ENCODE results near the gene CPAMD8.
"Not testable (repeated sequence)": the region's sequence is repeated elsewhere in the genome, so short reads cannot be mapped to it uniquely, and the experiment has no call there.

The CPAMD8 gene

DNA sequence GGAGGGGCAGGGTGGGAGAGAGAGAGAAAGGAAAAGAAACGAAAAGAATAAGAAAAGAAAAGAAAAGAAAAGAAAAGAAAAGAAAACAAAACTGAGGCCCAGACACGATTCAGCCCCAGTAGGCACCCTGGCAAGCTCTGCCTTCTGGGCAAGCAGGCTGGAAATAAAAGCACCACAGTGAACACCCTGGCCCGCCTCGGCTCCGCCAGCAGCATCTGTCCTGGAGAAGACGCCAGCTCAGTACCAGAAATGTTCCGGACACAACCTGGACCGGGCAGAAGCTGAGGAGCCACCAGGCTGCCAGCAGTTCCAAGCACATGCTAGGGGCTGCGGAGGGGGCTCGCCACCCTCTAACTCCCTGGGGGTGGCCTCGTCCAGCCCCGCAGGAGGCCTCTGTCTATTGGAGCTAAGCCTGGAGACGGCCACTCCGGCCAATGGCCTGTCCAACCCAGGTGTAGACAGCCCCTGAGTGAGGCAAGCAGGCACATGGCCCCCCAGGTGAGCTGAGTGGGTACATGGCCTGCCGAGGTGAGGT, 11.4 kb upstream of the CPAMD8 start:
- DNase-seq, result no peak

DNA sequence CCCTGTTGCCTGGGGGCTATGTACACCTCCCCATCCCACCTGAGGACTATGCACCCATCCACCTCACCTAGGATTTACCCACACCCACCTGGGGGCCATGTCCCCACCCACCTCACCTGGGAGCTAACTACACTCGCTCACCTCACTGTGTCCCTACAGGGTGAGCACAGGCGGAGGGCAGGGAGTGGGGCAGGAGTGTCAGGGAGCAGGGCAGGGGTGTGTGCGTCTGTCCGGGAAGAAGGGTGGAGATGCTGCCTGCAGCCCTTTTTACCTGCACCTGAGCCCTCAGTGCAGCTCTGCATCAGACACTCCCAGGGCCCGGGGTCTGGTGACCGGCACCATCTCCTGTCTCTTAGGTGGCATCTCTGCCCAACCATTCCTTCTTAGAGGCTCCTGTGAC, 10.6 kb upstream of the CPAMD8 start:
- DNase-seq, result no peak

- DNase-seq, result no peak
These were observed 10.0 kb upstream of the CPAMD8 start for GRCh38 chr19:17036640-17037039.

- DNase-seq, result no peak
These were observed 9.3 kb upstream of the CPAMD8 start for GRCh38 chr19:17035842-17036424.

DNA sequence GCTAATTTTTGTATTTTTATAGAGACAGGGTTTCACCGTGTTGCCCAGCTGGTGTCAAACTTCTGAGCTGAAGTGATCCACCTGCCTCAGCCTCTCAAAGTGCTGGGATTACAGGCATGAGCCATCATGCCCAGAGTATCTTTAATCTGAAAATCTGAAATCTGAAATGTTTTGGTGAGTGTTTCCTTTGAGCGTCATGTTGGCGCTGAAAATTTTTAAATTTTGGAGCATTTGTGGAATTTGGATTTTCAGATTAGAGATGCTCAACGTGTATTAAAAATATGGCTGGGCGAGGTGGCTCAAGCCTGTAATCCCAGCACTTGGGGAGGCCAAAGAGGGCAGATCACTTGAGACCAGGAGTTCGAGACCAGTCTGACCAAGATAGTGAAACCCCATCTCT, 5.1 kb upstream of the CPAMD8 start:
- DNase-seq, result no peak

GRCh38 chr19:17027535-17027975, 945 bp upstream of the CPAMD8 start:
- no peak for DNase-seq

DNA sequence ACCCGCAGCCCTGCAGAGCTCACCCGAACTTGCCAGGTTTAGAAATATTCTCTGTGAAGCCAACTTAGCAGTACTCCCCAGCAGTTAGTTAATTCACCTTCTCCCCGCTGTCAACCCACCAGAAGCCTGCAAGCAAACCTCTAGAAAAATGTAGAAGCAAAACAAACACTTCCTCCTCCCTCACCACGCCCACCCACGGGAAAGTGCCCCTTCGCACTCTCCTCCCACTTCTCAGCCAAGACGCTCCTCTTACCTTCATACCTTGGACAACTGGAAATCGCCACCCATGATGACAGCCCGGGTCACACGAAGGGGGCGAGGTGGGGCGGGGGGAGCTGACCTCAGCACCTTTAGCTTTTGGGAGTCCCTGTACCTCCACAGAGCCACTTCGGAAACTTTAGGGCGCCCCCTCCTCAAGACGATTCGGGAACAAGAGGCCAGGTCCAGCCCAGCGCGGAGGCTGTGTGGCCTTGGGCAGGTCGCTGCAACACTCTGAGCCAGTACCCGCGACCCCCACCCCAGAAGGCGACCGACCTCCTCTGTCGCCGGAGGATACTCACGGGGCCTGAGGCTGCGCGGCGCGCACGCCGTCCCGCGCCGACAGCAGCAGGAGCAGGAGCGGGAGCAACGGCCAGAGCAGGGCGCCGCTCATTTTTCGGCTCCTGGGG, 485 bp downstream of the CPAMD8 start:
- DNase-seq, result peak; percentile 4

GRCh38 chr19:17025361-17025760, 1.2 kb downstream of the CPAMD8 start:
- no peak for DNase-seq

DNA sequence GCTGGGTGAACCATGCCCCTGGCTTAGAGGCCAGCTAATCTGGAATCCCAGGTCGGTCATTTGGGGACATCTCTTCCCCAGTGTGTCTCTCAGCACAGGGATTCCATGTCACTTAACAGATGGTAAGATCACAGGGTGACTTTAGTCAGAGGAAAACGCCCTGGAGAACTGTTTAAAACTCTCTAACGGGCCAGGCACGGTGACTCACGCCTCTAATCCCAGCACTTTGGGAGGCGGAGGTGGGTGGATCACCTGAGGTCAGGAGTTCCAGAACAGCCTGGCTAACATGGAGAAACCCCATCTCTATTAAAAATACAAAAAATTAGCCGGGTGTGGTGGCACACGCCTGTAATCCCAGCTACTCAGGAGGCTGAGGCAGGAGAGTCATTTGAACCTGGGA, 1.7 kb downstream of the CPAMD8 start:
- not testable (repeated sequence) for DNase-seq

DNA sequence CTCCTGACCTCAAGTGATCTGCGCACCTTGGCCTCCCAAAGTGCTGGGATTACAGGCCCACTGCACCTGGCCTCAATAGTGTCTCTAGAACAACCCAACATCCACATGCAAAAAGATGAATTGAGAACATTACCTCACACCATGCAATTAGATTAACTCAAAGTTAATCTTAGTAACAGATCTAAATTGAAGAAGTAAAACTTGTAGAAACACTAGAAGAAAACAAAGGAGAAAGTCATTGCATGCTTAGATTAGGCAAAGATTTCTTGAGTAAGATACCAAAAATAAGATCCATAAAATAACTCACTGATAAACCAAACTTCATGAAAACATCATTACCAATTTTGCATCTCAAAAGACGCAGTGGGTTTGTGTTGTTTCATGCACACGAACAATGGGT, 2.8 kb downstream of the CPAMD8 start:
- DNase-seq, result no peak

DNA sequence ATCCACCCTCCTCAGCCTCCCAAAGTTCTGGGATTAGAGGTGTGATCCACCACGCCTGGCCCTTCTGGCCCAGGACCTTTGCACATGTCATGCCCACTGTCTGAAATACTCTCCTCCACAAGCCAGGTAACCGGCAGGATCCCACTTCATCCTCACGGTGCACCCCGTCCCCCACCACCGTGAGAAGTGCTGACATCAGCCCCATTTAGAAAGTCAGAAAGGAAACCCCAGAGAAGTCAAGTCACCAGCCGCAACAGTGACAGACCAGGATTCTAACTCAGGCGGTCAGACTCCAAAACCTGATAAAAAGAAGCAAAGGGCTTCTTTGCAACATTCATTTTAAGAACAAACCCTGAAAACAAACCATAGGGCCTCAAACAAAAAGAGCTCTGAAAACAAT, 3.9 kb downstream of the CPAMD8 start:
- no peak for DNase-seq

DNA sequence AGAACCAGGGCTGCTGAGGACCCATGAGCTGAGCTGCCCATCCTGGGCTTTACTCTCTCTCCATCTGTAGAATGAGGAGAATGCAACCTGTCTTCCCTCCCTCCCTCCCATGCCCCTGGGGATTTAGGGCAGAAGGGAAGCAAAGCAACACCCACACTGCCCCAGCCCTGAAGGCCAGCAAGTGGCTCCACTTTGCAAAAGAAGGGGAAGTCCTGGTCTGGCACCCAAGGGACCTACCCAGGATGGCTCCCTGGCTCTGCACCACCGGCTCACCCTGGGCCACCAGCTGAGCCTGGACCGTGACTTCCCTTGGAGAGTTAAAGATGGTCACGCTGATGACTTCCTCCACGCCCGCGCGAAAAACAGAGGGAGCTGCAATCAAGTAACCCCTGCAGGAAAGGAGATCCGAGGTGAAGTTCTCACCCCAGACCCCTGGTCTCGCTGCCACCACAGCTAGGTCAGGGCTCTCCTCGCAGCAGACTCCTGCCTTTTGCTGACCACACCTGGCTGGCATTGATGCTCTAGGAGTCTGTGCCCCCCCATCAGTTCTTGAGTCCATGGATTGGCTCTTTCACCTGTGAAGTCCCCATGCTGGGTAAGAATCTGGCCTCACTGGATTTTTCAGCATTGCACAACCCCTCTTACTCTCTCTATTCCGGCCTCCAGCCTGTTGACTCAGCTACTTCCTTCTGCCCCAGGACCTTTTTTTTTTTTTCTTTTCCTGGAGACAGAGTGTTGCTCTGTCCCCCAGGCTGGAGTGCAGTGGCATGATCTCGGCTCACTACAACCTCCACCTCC, 4.6 kb downstream of the CPAMD8 start:
- no peak for DNase-seq

GRCh38 chr19:17021328-17021727, 5.3 kb downstream of the CPAMD8 start:
- no peak for DNase-seq

GRCh38 chr19:17020823-17021222, 5.8 kb downstream of the CPAMD8 start:
- no peak for DNase-seq

- no peak for DNase-seq
These were observed 6.2 kb downstream of the CPAMD8 start for GRCh38 chr19:17020385-17020784.

- not testable (repeated sequence) for DNase-seq
These were observed 12.3 kb downstream of the CPAMD8 start for GRCh38 chr19:17014212-17014861.

DNA sequence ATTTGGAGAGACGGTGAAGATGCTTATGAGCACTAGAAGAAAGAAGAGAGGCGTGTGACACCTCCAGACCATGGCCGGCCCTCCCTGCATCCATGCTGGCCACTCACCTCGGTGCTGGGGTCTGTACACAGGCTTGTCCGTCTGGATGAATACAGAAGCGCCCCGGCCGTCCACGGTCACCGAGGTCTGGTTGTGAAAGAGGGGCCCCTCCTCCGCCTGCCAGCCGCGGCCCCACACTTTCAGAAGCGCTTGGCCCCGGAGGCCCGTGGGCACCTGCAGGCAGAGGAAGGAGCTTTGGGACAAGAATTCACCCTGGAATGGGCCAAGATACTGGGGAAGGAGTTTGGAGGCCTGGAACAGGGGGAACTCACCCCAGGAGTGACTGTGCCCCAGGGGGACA, 15.1 kb downstream of the CPAMD8 start:
- DNase-seq, result no peak

GRCh38 chr19:17006579-17006978, 20.0 kb downstream of the CPAMD8 start:
- DNase-seq, result no peak

- no peak for DNase-seq
These were observed 21.6 kb downstream of the CPAMD8 start for GRCh38 chr19:17005000-17005399.

GRCh38 chr19:17004386-17004785, 22.2 kb downstream of the CPAMD8 start:
- DNase-seq, result no peak

- no peak for DNase-seq
These were observed 24.2 kb downstream of the CPAMD8 start for GRCh38 chr19:17002455-17002854.

- DNase-seq, result peak; percentile 68
These were observed 24.9 kb downstream of the CPAMD8 start for GRCh38 chr19:17001603-17002183.

DNA sequence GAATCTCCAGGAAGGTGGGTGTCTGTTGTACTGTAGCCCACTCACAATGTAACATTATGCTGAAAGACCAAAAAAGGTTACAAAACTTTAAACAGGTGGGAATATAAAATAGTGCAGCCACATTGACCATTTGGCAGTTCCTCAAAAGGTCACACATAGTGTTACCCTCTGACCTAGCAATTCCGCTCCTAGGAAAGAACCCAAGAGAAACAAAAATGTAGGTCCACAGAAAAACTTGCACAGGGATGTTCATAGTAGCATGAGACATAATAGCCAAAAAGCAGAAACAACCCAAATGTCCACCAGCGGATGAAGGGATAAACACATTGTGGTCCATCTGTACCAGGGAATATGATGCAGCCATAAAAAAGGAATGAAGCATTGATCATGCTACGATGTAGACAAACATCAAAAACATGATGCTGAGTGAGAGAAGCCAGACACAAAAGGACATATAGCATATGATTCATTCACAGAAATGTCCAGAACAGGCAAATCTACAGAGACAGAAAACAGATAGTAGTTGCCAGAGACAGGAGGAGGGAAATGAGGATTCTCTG, 27.9 kb downstream of the CPAMD8 start:
- DNase-seq, result no peak

Measured in activated naive CD4-positive, alpha-beta T cell treated with Interleukin-2 at 50 U/mL for 16 hours (primary cell).